HG03108 (cell line): ENCODE measurements around the gene SULT1A1.
"Not testable (repeated sequence)": the region's sequence is repeated elsewhere in the genome, so short reads cannot be mapped to it uniquely, and the experiment has no call there.

Experiments used
- ATAC-seq: cut with Tn5 transposase; IDR thresholded peaks from one replicate; pipeline ENCODE4 v1.9.1; 2021; ENCODE audit warnings: moderate library complexity; ENCODE audit not compliant: unreplicated experiment

The SULT1A1 gene

DNA sequence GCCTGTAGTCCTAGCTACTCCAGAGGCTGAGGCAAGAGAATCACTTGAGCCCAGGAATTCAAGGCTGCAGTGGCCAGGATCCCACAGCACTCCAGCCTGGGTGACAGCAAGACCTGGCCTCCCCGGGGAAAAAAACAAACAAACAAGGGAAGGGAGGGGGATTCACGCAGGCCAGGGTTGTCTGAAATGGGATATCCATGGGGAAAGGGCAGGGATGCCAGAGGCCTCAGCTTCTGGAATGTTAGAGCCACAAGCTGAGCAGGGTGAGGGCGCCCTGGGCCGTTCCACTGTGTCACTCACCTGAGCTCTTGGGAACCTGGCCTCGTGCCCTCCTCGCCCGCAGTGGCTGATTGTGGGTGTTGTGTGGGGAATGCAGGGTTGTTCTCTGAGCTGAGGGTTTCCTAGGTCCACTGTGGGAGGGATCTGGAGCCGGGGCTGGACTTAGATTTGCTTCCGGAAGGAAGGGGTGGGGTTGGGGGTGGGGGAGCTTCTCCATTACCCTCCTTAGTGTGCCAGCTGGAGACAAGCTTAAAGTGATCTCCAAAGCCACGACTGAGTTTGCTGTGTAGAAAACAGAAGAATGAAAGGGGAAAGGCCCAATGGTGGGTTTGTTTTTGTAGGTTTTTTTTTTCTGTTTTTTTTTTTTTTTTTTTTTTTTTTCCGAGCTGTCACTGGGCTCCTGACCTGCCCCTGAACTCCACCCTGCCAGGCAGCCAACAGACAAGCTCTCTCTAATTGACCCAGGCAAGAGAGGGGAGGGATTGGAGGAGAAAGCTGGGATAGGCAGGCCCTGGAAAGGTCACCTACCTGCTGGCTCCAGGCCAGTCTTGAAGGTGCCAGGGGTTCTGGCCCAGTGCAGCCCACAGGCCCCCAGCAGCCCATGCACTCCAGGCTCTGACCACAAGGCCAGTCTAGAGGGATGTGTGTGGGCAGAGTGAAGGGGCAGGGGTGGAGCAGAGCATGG is at the start of gene SULT1A1:
SULT1A1 (minus strand) TSS at position 414 of the 964 bp plus-strand sequence. CDS start 1,189 bp downstream, outside the sequence.
- no peak for ATAC-seq

GRCh38 chr16:28639959-28640358 is 30.1 kb upstream of the SULT1A1 start:
- not testable (repeated sequence) for ATAC-seq

DNA sequence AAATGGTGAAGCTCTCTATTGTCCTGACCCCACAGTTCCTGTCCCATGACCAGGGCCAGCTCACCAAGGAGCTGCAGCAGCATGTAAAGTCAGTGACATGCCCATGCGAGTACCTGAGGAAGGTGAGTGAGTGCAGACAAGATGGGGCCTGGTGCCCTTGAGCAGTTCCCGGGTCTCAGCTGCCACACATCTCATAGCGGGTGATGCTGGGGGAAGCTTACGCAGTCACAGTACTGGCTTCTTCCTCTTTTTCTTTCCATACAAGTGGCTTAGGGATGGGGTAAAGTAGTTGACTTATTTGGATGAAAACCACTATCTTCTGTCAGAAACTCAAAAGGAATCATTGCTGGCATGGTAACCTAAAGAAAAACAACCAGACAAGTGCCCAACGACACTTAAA is 28.5 kb upstream of the SULT1A1 start:
- ATAC-seq, result not testable (repeated sequence)

DNA sequence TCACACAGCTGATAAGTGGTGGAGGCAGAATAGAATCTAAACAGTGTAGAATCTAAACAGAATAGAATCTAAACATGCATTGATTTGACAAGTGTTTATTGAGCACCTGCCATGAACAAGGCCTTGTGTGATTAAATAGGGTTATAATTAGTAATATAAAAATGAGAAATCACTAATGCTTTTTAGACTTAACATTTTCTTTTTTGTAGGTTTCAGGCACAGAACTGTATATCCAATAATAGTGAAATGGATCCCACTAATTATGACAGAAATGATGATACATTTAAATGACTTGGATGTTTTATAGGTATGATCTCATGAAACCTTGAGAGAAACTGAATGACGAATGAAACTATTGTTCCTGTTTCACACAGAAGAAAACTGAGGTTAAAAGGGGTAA is 27.9 kb upstream of the SULT1A1 start, which contains the start of gene NPIPB8:
NPIPB8 (plus strand) TSS at position 301 of the 400 bp plus-strand sequence. CDS start 296 bp downstream, outside the sequence.
- not testable (repeated sequence) for ATAC-seq

GRCh38 chr16:28636093-28636823 is 26.4 kb upstream of the SULT1A1 start:
- not testable (repeated sequence) for ATAC-seq

DNA sequence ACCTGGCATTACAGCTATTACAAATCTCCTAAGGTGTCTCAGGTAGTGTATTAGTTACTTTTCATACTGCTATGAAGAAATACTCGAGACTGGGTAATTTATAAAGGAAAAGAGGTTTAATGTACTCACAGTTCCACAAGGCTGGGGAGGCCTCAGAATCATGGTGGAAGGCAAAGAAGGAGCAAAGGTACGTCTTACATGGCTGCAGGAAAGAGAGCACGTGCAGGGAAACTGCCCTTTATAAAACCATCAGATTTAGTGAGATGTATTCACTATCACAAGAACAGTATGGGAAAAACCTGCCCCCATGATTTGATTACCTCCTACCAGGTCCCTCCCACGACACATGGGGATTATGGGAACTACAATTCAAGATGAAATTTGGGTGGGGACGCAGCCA is 21.1 kb upstream of the SULT1A1 start:
- not testable (repeated sequence) for ATAC-seq

DNA sequence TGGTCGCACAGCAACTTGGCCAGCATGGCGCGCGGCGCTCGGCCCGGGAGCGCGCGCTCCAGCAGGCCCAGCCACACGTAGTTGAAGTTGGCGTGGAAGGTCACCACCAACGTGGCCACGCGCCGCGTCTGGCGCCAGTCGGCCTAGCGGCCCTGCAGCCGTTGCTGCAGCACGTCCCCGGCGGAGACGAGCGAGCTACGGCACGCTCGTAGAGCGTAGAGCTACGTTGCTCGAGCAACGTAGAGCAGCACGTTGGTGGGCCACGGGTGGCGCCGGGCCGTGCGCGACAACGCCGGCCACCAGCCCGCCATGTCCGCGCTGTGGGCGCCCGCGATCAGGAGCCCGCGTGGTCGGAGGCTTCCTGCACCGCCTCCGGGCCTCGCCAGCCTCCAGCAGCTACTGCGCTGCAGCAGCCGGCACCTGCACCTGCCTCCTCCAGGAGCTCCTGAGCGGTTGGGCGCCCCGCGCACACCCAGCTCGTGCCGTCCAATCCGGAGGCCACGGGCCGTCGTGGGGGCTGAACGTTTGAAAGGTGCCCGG is 13.4 kb upstream of the SULT1A1 start:
- ATAC-seq, result no peak

- ATAC-seq, result not testable (repeated sequence)
These were observed 12.8 kb upstream of the SULT1A1 start for GRCh38 chr16:28622532-28623171.

DNA sequence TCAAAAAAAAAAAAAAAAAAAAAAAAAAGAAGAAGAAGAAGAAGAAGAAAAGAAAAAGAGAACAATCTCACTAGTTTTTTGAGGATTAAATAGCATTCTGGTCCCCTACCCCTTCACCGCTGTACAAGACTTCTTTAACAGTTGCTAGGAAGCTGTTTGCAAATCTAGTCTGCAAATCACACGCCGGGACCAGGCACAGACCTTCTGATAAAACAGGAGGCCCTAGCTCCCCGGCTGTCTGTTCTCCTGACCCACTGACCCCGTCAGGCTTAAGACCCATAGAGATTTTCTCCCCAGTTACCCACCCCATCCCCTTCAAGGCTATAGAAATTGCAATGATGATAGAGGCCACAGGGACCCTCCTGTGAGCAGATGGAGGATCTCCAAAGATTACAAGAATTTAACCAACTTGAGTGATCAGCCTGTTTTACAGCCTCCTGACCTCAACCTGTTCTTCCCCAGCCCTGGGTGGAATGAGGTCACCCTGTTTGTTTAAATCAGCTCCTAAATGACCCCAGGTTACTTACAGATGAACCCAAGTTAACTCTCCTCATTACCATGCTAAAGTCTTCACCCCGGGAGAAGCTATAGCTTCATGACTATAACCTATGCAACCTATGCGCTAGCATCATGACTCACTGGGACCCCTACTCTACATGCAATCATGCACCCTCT is 11.8 kb upstream of the SULT1A1 start:
- no peak for ATAC-seq

- not testable (repeated sequence) for ATAC-seq
These were observed 10.5 kb upstream of the SULT1A1 start for GRCh38 chr16:28620316-28620715.

DNA sequence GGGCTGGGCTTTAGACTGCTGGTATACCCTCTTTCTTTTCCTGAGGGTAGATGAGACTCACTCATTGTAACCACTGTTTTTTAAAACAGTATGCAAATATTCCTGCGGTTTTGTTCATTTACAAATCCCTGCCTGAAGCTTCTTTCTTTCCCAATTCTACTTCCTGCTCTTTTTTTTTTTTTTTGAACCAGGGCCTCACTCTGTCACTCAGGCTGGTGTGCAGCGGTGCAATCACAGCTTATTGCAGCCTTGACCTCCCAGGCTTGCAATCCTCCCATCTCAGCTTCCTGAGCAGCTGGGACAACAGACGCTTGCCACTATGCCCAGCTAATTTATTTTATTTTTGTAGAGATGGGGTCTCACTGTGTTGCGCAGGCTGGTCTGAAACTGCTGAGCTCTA is 8.0 kb upstream of the SULT1A1 start:
- ATAC-seq, result no peak

DNA sequence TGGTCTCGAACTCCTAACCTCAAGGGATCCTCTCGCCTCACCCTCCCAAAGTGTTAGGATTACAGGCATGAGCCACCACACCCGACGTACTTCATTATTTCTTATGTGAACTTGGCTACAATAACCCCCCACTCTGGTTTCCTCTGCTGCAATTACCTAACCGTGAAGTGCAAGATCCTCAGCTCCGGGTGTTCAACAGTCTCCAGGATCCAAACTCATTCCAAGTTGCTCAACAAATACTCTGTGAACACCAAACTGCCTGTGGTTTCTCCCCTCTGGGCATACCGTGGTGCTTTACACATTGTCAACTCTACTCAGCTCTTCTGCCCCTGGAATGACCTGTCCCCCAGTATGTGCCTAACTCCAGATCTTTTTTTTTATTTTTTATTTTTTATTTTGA is 6.8 kb upstream of the SULT1A1 start:
- no peak for ATAC-seq

DNA sequence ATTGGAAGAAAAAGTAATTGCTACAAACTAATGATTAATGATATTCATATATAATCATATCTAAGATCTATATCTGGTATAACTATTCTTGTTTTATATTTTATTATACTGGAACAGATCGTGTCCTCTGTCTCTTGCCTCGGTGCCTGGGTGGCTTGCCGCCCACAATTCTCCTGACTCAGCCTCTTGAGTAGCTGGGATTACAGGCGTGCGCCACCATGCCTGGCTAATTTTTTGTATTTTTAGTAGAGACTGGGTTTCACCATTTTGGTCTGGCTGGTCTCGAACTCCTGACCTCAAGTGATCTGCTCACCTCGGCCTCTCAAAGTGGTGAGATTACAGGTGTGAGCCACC is 6.4 kb upstream of the SULT1A1 start:
- ATAC-seq, result not testable (repeated sequence)

- not testable (repeated sequence) for ATAC-seq
These were observed 5.8 kb upstream of the SULT1A1 start for GRCh38 chr16:28615486-28616223.

- not testable (repeated sequence) for ATAC-seq
These were observed 4.7 kb upstream of the SULT1A1 start for GRCh38 chr16:28614561-28614960.

- ATAC-seq, result not testable (repeated sequence)
These were observed 4.1 kb upstream of the SULT1A1 start for GRCh38 chr16:28613912-28614311.

GRCh38 chr16:28612359-28613280 is 2.8 kb upstream of the SULT1A1 start:
- ATAC-seq, result peak; percentile 65

DNA sequence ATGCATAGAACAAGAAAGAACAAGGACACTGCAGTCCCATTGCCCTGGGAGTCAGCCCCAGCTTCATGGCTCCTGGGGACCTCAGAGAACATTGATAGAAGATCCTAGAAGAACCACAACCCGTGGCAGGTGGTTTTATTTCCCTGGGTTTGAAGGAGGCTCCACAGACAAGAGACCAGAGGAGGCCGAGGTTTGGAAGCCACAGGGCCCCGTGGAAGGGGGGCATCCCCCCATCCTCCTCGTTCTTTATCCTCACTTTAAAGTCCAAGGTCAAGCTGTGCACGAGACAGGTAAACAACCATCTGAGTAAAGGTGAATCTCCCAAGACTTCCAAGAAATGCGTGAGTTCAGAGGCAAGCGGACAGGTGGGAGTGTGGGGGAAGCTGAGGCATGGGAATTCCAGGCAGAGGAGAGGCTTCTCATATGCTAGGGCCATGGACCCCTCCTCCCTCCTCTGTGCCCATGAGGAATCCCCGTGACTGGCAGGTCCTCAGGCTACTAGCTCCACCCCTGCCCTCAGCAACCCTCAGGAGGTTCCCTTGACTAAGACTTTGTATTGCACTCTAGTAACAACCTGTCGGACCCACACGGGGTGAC is 849 bp upstream of the SULT1A1 start:
- no peak for ATAC-seq
